ENCODE measurements around the gene MBNL1.

GRCh38 chr3:152426393-152426792 lies 157.7 kb downstream of the MBNL1 start:
- no peak for TF ChIP-seq EP300 (IDR thresholded peaks at IDR 0.05)
- TF ChIP-seq CTCF (IDR thresholded peaks at IDR 0.05): no peak

Data from upper lobe of left lung (tissue), 4 donors.